ENCODE data around the gene SLC12A4. TPM values are rescaled to one million over a fixed set of nuclear protein-coding genes. Genes with fewer than 3 reads are reported as not detected.

The SLC12A4 gene
- total RNA-seq, 1 donor from 2014 or later, result 117 TPM

GRCh38 chr16:67971111-67971510 lies 2.7 kb upstream of the SLC12A4 start:
- TF ChIP-seq CTCF (IDR thresholded peaks at IDR 0.05), result no peak
- Mint-ChIP-seq H3K9me3 (ENCODE audit: low read depth) (no peaks in the 10 kb centered on the region), H3K4me1 (ENCODE audit: low read depth) (peaks cover 18% of the 10 kb centered on the region), H3K27ac (ENCODE audit: unreplicated experiment) (no peak overlapping the region), H3K36me3 (ENCODE audit: low read depth) (peaks cover 2% of the 10 kb centered on the region), H3K4me3 (ENCODE audit: unreplicated experiment) (no peak overlapping the region), H3K27me3 (ENCODE audit: low read depth) (no peaks in the 10 kb centered on the region)
- DNase-seq (ENCODE audit: low spot score), result no peak

- H3K9me3 Mint-ChIP-seq (ENCODE audit: low read depth), result no peaks in the 10 kb centered on the region
- H3K4me3 Mint-ChIP-seq (ENCODE audit: unreplicated experiment), result peak overlapping the region; percentile 100
- no peaks in the 10 kb centered on the region for H3K27me3 Mint-ChIP-seq (ENCODE audit: low read depth)
- peaks cover 35% of the 10 kb centered on the region for H3K4me1 Mint-ChIP-seq (ENCODE audit: low read depth)
- H3K27ac Mint-ChIP-seq (ENCODE audit: unreplicated experiment), result peak overlapping the region; percentile 67
- peaks cover 4% of the 10 kb centered on the region for H3K36me3 Mint-ChIP-seq (ENCODE audit: low read depth)
- peak; percentile 84 for DNase-seq (ENCODE audit: low spot score)
- no peak for TF ChIP-seq CTCF (IDR thresholded peaks at IDR 0.05)
Observed at GRCh38 chr16:67969254-67970039, 1.0 kb upstream of the SLC12A4 start.

- Mint-ChIP-seq H3K27ac (ENCODE audit: unreplicated experiment) (peak overlapping the region; percentile 98), H3K4me3 (ENCODE audit: unreplicated experiment) (peak overlapping the region; percentile 100), H3K4me1 (ENCODE audit: low read depth) (peaks cover 40% of the 10 kb centered on the region), H3K27me3 (ENCODE audit: low read depth) (no peaks in the 10 kb centered on the region), H3K36me3 (ENCODE audit: low read depth) (peaks cover 8% of the 10 kb centered on the region), H3K9me3 (ENCODE audit: low read depth) (no peaks in the 10 kb centered on the region)
- DNase-seq (ENCODE audit: low spot score), result no peak
- no peak for TF ChIP-seq CTCF (IDR thresholded peaks at IDR 0.05)
Observed at GRCh38 chr16:67967958-67968399, 458 bp downstream of the SLC12A4 start.

GRCh38 chr16:67967183-67967957 lies 1.1 kb downstream of the SLC12A4 start:
- H3K4me1 Mint-ChIP-seq (ENCODE audit: low read depth), result peaks cover 45% of the 10 kb centered on the region
- peak overlapping the region; percentile 100 for H3K4me3 Mint-ChIP-seq (ENCODE audit: unreplicated experiment)
- H3K27ac Mint-ChIP-seq (ENCODE audit: unreplicated experiment), result peak overlapping the region; percentile 98
- no peaks in the 10 kb centered on the region for H3K9me3 Mint-ChIP-seq (ENCODE audit: low read depth)
- no peaks in the 10 kb centered on the region for H3K27me3 Mint-ChIP-seq (ENCODE audit: low read depth)
- TF ChIP-seq CTCF (IDR thresholded peaks at IDR 0.05), result no peak
- peak; percentile 89 for DNase-seq (ENCODE audit: low spot score)
- peaks cover 14% of the 10 kb centered on the region for H3K36me3 Mint-ChIP-seq (ENCODE audit: low read depth)

GRCh38 chr16:67966549-67967182 lies 1.8 kb downstream of the SLC12A4 start:
- H3K9me3 Mint-ChIP-seq (ENCODE audit: low read depth), result no peaks in the 10 kb centered on the region
- DNase-seq (ENCODE audit: low spot score), result no peak
- no peaks in the 10 kb centered on the region for H3K27me3 Mint-ChIP-seq (ENCODE audit: low read depth)
- peaks cover 48% of the 10 kb centered on the region for H3K4me1 Mint-ChIP-seq (ENCODE audit: low read depth)
- H3K27ac Mint-ChIP-seq (ENCODE audit: unreplicated experiment), result peak overlapping the region; percentile 98
- peak overlapping the region; percentile 100 for H3K4me3 Mint-ChIP-seq (ENCODE audit: unreplicated experiment)
- H3K36me3 Mint-ChIP-seq (ENCODE audit: low read depth), result peaks cover 20% of the 10 kb centered on the region
- TF ChIP-seq CTCF (IDR thresholded peaks at IDR 0.05), result no peak
